DMS53 treated with DMSO at 0.1 percent for 48 hours (cell line): ENCODE data around the gene FAM107B.

Experiments used
- DNase-seq: peaks from one replicate; lab custom pipeline; 2025; ENCODE audit not compliant: unreplicated experiment; lab: John Stamatoyannopoulos, UW

Gene FAM107B

GRCh38 chr10:14696821-14697220, 77.9 kb downstream of the FAM107B start:
- no peak for DNase-seq

GRCh38 chr10:14695847-14696480, 78.7 kb downstream of the FAM107B start:
- no peak for DNase-seq

GRCh38 chr10:14693891-14694290, 80.8 kb downstream of the FAM107B start:
- DNase-seq, result no peak

GRCh38 chr10:14692344-14693076, 82.2 kb downstream of the FAM107B start:
- DNase-seq, result no peak

- DNase-seq, result no peak
These were observed 83.3 kb downstream of the FAM107B start for GRCh38 chr10:14691359-14691758.

GRCh38 chr10:14688606-14689005, 86.1 kb downstream of the FAM107B start:
- peak; percentile 73 for DNase-seq

GRCh38 chr10:14688189-14688588, 86.5 kb downstream of the FAM107B start:
- peak; percentile 73 for DNase-seq

- peak; percentile 97 for DNase-seq
These were observed 87.4 kb downstream of the FAM107B start for GRCh38 chr10:14687340-14687739.

- DNase-seq, result no peak
These were observed 88.3 kb downstream of the FAM107B start for GRCh38 chr10:14686356-14686755.

GRCh38 chr10:14684354-14684753, 90.3 kb downstream of the FAM107B start:
- DNase-seq, result no peak

GRCh38 chr10:14683256-14683655, 91.4 kb downstream of the FAM107B start:
- no peak for DNase-seq

GRCh38 chr10:14681802-14682201, 92.9 kb downstream of the FAM107B start:
- no peak for DNase-seq

- DNase-seq, result peak; percentile 84
These were observed 93.4 kb downstream of the FAM107B start for GRCh38 chr10:14681305-14681704.

- DNase-seq, result no peak
These were observed 96.1 kb downstream of the FAM107B start for GRCh38 chr10:14678637-14679036.

GRCh38 chr10:14676732-14677131, 98.0 kb downstream of the FAM107B start:
- no peak for DNase-seq

- DNase-seq, result peak; percentile 88
These were observed 100.2 kb downstream of the FAM107B start for GRCh38 chr10:14674376-14675050.

- no peak for DNase-seq
These were observed 101.4 kb downstream of the FAM107B start for GRCh38 chr10:14673189-14673861.

- no peak for DNase-seq
These were observed 103.3 kb downstream of the FAM107B start for GRCh38 chr10:14671386-14671831.

GRCh38 chr10:14670551-14671240, 104.0 kb downstream of the FAM107B start:
- DNase-seq, result no peak

GRCh38 chr10:14669576-14669975, 105.1 kb downstream of the FAM107B start:
- DNase-seq, result no peak

GRCh38 chr10:14667781-14668180, 106.9 kb downstream of the FAM107B start:
- no peak for DNase-seq
